ENCODE data around the gene NLRP8.
"Not testable (repeated sequence)": the region's sequence is repeated elsewhere in the genome, so short reads cannot be mapped to it uniquely, and the experiment has no call there.

NLRP8 gene

DNA sequence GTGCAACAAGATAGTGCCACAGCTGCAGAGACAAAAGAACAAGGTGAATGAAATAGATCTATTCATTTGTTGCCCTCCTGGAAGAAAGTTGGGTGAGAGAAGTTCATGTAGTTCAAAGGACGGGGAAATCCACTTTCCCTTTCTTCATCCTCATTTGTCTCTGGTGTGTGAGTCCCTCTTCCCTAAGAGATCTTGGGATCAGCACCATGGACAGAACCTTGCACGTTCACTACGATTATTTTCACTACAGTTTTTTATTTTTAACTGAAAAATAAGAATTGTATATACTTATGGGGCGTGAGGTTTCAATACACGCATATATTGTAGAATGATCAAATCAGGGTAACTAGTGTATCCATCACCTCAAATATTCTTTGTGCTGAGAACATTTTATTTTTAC is 68.1 kb downstream of the NLRP8 start:
- Mint-ChIP-seq H3K4me3 (no peak overlapping the region), H3K4me1 (ENCODE audit: low read depth) (no peaks in the 10 kb centered on the region), H3K9me3 (peaks cover 45% of the 10 kb centered on the region), H3K27ac (no peak overlapping the region), H3K27me3 (ENCODE audit: low read depth) (no peaks in the 10 kb centered on the region), H3K36me3 (ENCODE audit: low read depth) (no peaks in the 10 kb centered on the region)
- no peak for DNase-seq (ENCODE audit: low spot score)

DNA sequence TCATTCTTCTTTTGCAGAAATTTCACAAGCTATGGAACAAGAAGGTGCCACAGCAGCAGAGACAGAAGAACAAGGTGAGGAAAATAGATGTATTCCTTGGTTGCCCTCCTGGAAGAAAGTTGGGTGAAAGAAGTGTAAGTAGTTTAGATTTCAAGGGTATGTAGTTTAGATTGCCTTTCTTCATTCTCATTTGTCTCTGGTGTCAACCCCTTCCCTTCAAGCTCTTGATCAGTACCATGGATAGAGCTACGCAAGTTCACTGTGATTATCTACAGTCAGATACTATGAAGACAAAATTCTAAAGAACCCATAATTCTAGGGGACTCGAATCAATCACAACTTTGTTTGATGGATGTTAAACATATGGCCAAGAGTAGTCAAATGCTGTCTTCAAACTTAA is 71.7 kb downstream of the NLRP8 start:
- H3K4me1 Mint-ChIP-seq (ENCODE audit: low read depth); H3K27me3 Mint-ChIP-seq (ENCODE audit: low read depth); H3K27ac Mint-ChIP-seq; H3K36me3 Mint-ChIP-seq (ENCODE audit: low read depth); DNase-seq (ENCODE audit: low spot score); H3K4me3 Mint-ChIP-seq: not testable (repeated sequence)
- H3K9me3 Mint-ChIP-seq, result peaks cover 59% of the 10 kb centered on the region

- not testable (repeated sequence) for H3K27ac Mint-ChIP-seq; H3K27me3 Mint-ChIP-seq (ENCODE audit: low read depth); H3K4me1 Mint-ChIP-seq (ENCODE audit: low read depth); H3K36me3 Mint-ChIP-seq (ENCODE audit: low read depth); H3K4me3 Mint-ChIP-seq; DNase-seq (ENCODE audit: low spot score)
- peaks cover 52% of the 10 kb centered on the region for H3K9me3 Mint-ChIP-seq
These were observed 72.8 kb downstream of the NLRP8 start for GRCh38 chr19:56020355-56020975.

DNA sequence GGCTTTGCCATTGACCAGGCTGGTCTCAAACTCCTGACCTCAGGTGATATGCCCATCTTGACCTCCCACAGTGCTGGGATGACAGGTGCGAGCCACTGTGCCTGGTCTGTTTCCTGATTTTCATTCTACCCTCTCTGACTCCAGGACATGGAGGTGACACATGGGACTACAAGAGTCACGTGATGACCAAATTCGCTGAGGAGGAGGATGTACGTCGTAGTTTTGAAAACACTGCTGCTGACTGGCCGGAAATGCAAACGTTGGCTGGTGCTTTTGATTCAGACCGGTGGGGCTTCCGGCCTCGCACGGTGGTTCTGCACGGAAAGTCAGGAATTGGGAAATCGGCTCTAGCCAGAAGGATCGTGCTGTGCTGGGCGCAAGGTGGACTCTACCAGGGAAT is 79.1 kb downstream of the NLRP8 start:
- peaks cover 2% of the 10 kb centered on the region for H3K36me3 Mint-ChIP-seq (ENCODE audit: low read depth)
- no peaks in the 10 kb centered on the region for H3K27me3 Mint-ChIP-seq (ENCODE audit: low read depth)
- no peaks in the 10 kb centered on the region for H3K4me1 Mint-ChIP-seq (ENCODE audit: low read depth)
- peaks cover 42% of the 10 kb centered on the region for H3K9me3 Mint-ChIP-seq
- no peak overlapping the region for H3K4me3 Mint-ChIP-seq
- no peak for DNase-seq (ENCODE audit: low spot score)
- H3K27ac Mint-ChIP-seq, result no peak overlapping the region
